ENCODE results near the gene PRRT1B. TPM values are rescaled to one million over a fixed set of nuclear protein-coding genes. Genes with fewer than 3 reads are reported as not detected.

PRRT1B gene
- polyA plus RNA-seq, 2 donors = not detected

DNA sequence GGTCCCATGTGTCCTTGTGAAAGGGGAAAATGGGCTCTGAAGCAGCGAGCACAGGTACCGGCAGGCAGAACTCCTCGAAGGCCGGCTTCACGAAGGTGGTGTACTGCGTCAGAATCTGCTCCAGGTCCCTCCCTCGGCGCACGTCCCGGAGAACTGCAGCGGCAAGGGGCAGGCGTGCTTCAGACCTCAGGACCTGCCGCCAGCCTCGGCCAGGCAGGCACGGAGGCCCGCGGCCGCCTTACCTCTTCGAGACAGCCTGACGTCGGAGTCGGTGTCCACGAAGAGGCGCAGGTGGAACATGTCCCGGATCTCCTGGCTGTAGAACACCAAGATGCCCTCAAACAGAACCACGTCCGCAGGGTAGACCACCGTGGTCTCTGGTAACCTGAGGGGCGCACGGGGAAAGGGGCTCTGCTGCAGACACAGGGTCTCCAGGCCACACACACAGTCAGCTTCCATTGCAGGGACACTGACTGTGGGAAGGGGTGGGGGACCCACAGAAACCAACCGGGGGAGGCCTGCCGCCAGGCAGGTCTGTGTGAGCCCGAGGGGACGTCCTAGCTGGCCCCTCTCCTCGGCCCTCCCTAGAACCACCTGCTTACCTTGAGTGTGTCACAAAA is 16.3 kb upstream of the PRRT1B start:
- 96 to 97% methylated on average over 35 of the region's 35 CpGs for WGBS, 2 donors

DNA sequence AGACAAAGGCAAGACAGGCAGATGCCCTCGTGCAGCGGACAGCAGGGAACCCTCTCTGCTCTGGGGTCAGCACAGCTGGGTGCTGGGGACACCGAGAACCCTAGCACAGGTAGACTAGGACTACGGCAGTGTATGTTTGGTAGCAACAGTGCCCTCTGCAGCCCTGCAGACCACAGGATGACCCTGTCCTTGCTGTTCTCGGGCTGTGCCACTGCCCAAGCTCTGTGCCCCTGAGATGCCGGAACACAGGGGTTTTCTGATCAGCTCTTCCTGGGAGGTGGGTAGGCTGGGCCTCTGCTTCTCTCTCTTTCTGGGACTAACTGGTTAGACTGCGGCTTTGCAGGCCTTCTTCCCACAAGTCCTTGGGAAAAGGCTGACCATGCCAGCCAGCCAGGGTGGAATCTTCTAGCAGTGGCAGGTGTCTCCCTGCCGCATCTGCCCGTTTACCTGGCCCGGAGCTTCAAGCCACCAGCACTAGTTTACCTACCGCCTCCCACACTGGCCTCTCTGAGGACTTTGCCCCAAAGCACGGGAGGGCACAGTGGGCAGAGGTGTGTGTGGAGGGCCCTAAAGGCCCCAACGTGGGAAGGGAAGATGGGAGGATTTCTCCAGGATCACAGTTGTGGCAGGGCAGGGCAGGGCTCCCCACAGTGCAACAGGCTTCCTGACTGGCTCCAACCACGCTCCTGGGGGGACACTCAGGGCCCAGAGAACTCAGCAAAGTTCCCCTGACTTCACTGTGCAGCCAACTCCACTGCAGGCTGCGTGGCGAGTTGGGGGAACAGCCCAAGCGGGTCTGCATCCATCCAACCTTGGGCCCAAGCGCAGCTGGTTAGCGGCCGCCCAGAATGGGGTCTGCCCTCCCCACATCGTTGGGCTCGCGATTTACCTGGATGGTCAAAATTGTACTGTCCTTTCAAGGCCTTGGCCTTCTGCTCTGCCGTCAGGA is 15.5 kb upstream of the PRRT1B start:
- Histone ChIP-seq H3K27ac (ENCODE audit: low read depth in 2 of 2, low read length in 1 of 2) (no peak overlapping the region), H3K4me1 (ENCODE audit: control insufficient read depth in 2 of 2, insufficient read depth in 2 of 2, low read length in 1 of 2) (peaks cover 5 to 9% of the 10 kb centered on the region in 2 donors), H3K4me3 (ENCODE audit: low read depth in 1 of 2, low read length in 2 of 2) (peak overlapping the region; percentile 91 to 98), H3K9me3 (ENCODE audit: control insufficient read depth in 2 of 2, insufficient read depth in 1 of 2, low read depth in 1 of 2, low read length in 1 of 2) (no peaks in the 10 kb centered on the region), H3K36me3 (ENCODE audit: control insufficient read depth in 2 of 2, insufficient read depth in 2 of 2, low read length in 1 of 2) (peaks cover 17 to 24% of the 10 kb centered on the region in 2 donors), H3K27me3 (ENCODE audit: control insufficient read depth in 1 of 2, insufficient read depth in 2 of 2, low read length in 2 of 2) (no peaks in the 10 kb centered on the region)
- 55 to 57% methylated on average over 24 of the region's 24 CpGs for WGBS, 2 donors

More for the DNA sequence above, 16.3 kb upstream of the PRRT1B start:
- Histone ChIP-seq H3K4me3 (ENCODE audit: low read depth in 1 of 2, low read length in 2 of 2) (no peak overlapping the region), H3K27me3 (ENCODE audit: control insufficient read depth in 1 of 2, insufficient read depth in 2 of 2, low read length in 2 of 2) (no peaks in the 10 kb centered on the region), H3K9me3 (ENCODE audit: control insufficient read depth in 2 of 2, insufficient read depth in 1 of 2, low read depth in 1 of 2, low read length in 1 of 2) (no peaks in the 10 kb centered on the region), H3K27ac (ENCODE audit: low read depth in 2 of 2, low read length in 1 of 2) (no peak overlapping the region), H3K36me3 (ENCODE audit: control insufficient read depth in 2 of 2, insufficient read depth in 2 of 2, low read length in 1 of 2) (peaks cover 19 to 31% of the 10 kb centered on the region in 2 donors), H3K4me1 (ENCODE audit: control insufficient read depth in 2 of 2, insufficient read depth in 2 of 2, low read length in 1 of 2) (peaks cover 5 to 9% of the 10 kb centered on the region in 2 donors)

- 2 to 4% methylated on average over 17 to 29 of the region's 29 CpGs for WGBS, 2 donors
- no peaks in the 10 kb centered on the region for H3K9me3 ChIP-seq (ENCODE audit: control insufficient read depth in 2 of 2, insufficient read depth in 1 of 2, low read depth in 1 of 2, low read length in 1 of 2)
- H3K4me3 ChIP-seq (ENCODE audit: low read depth in 1 of 2, low read length in 2 of 2) = peak overlapping the region; percentile 91 to 98
- H3K36me3 ChIP-seq (ENCODE audit: control insufficient read depth in 2 of 2, insufficient read depth in 2 of 2, low read length in 1 of 2) = peaks cover 14 to 20% of the 10 kb centered on the region in 2 donors
- no peaks in the 10 kb centered on the region for H3K27me3 ChIP-seq (ENCODE audit: control insufficient read depth in 1 of 2, insufficient read depth in 2 of 2, low read length in 2 of 2)
- peak overlapping the region; percentile 45 to 79 for H3K27ac ChIP-seq (ENCODE audit: low read depth in 2 of 2, low read length in 1 of 2)
- H3K4me1 ChIP-seq (ENCODE audit: control insufficient read depth in 2 of 2, insufficient read depth in 2 of 2, low read length in 1 of 2) = peaks cover 5 to 9% of the 10 kb centered on the region in 2 donors
These were observed 14.8 kb upstream of the PRRT1B start for GRCh38 chr9:131530546-131530919.

DNA sequence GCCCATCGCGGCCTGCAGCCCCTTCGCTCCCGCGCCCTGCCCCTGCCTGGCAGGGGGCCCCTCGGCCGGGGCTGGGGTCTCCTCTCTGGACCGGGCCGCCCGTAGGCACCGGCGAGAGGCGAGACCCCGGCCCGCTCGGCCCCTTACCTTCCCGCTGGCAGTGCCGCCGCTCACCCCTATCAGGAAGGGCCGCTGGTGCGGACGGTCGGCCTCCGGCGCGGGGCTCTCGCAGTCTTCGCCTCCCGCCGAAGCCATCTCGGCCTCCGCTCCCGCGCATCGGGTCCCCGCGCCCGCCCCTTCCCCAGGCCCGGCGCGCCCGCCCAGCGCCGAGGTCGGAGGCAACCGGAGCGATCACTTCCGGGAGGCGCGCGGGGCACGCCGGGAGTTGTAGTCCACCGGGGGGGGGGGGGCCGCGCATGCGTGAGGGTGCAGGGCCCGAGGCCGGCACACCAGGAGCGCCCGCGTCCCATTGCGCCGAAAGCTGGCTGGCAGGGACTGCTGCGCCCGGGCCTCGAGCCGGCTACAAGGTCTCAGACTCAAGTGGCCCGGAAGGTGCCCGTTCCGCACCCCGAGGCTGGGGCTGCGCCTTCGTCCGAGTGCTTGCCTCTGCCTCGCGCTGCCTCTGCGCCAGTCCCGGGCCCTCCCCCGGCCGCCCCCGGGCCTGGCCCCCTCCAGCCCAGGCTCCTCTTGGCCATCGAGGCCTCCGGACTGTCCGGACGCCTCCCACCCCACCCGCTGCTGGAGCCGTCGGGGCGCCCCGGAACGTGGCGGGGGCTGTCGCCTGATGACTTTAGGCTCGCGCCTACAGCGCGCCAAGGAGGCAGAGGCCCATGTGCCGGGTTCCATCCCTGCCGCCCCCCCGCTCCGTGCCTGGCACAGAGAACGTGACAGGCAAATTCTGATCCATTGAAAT is 14.1 kb upstream of the PRRT1B start, which contains the start of gene UCK1:
UCK1 (minus strand) TSS at position 344 of the 913 bp plus-strand sequence; CDS start at position 255, 89 bp downstream.
- peaks cover 5 to 9% of the 10 kb centered on the region in 2 donors for H3K4me1 ChIP-seq (ENCODE audit: control insufficient read depth in 2 of 2, insufficient read depth in 2 of 2, low read length in 1 of 2)
- WGBS, 2 donors = 7 to 12% methylated on average over 72 to 103 of the region's 103 CpGs
- H3K9me3 ChIP-seq (ENCODE audit: control insufficient read depth in 2 of 2, insufficient read depth in 1 of 2, low read depth in 1 of 2, low read length in 1 of 2) = no peaks in the 10 kb centered on the region
- peak within 1 kb of the TSS; percentile 78 to 79 for H3K27ac ChIP-seq (ENCODE audit: low read depth in 2 of 2, low read length in 1 of 2)
- H3K36me3 ChIP-seq (ENCODE audit: control insufficient read depth in 2 of 2, insufficient read depth in 2 of 2, low read length in 1 of 2) = peaks cover 11 to 15% of the 10 kb centered on the region in 2 donors
- no peaks in the 10 kb centered on the region for H3K27me3 ChIP-seq (ENCODE audit: control insufficient read depth in 1 of 2, insufficient read depth in 2 of 2, low read length in 2 of 2)
- peak within 1 kb of the TSS; percentile 91 to 98 for H3K4me3 ChIP-seq (ENCODE audit: low read depth in 1 of 2, low read length in 2 of 2)

GRCh38 chr9:131534721-131535237 is 10.5 kb upstream of the PRRT1B start:
- Histone ChIP-seq H3K36me3 (ENCODE audit: control insufficient read depth in 2 of 2, insufficient read depth in 2 of 2, low read length in 1 of 2) (no peaks in the 10 kb centered on the region), H3K9me3 (ENCODE audit: control insufficient read depth in 2 of 2, insufficient read depth in 1 of 2, low read depth in 1 of 2, low read length in 1 of 2) (no peaks in the 10 kb centered on the region), H3K4me1 (ENCODE audit: control insufficient read depth in 2 of 2, insufficient read depth in 2 of 2, low read length in 1 of 2) (peaks cover 5 to 7% of the 10 kb centered on the region in 2 donors), H3K27ac (ENCODE audit: low read depth in 2 of 2, low read length in 1 of 2) (no peak overlapping the region), H3K4me3 (ENCODE audit: low read depth in 1 of 2, low read length in 2 of 2) (no peak overlapping the region), H3K27me3 (ENCODE audit: control insufficient read depth in 1 of 2, insufficient read depth in 2 of 2, low read length in 2 of 2) (no peaks in the 10 kb centered on the region)
- 42 to 55% methylated on average over 8 of the region's 8 CpGs for WGBS, 2 donors

DNA sequence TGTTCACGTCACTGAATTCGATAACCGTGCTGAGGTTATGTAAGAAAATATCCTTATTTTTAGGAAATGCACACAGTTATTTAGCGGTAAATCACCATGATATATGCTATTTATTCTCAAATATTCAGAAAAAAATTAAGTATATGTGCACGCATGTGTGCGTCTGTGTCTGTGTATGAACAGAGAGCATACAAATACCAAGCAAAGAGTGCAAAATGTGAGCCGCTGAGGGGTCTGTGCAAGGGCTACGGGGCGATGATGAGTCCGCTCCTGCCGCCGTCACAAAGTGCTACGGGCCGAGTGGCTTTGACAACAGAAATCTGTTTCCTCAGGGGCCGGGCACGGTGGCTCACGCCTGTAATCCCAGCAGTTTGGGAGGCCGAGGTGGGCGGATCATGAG is 7.4 kb upstream of the PRRT1B start:
- 96% methylated on average over 19 of the region's 19 CpGs for WGBS, 2 donors

GRCh38 chr9:131539223-131539923 is 6.0 kb upstream of the PRRT1B start:
- no peaks in the 10 kb centered on the region for H3K27me3 ChIP-seq (ENCODE audit: control insufficient read depth in 1 of 2, insufficient read depth in 2 of 2, low read length in 2 of 2)
- H3K4me1 ChIP-seq (ENCODE audit: control insufficient read depth in 2 of 2, insufficient read depth in 2 of 2, low read length in 1 of 2) = no peaks in the 10 kb centered on the region
- H3K27ac ChIP-seq (ENCODE audit: low read depth in 2 of 2, low read length in 1 of 2) = no peak overlapping the region
- H3K4me3 ChIP-seq (ENCODE audit: low read depth in 1 of 2, low read length in 2 of 2) = no peak overlapping the region
- H3K36me3 ChIP-seq (ENCODE audit: control insufficient read depth in 2 of 2, insufficient read depth in 2 of 2, low read length in 1 of 2) = no peaks in the 10 kb centered on the region
- 85 to 86% methylated on average over 7 of the region's 7 CpGs for WGBS, 2 donors
- H3K9me3 ChIP-seq (ENCODE audit: control insufficient read depth in 2 of 2, insufficient read depth in 1 of 2, low read depth in 1 of 2, low read length in 1 of 2) = peaks cover under 1 to 5% of the 10 kb centered on the region in 2 donors

More for the DNA sequence above, 7.4 kb upstream of the PRRT1B start:
- Histone ChIP-seq H3K4me1 (ENCODE audit: control insufficient read depth in 2 of 2, insufficient read depth in 2 of 2, low read length in 1 of 2) (no peaks in the 10 kb centered on the region), H3K27ac (ENCODE audit: low read depth in 2 of 2, low read length in 1 of 2) (no peak overlapping the region), H3K4me3 (ENCODE audit: low read depth in 1 of 2, low read length in 2 of 2) (no peak overlapping the region), H3K27me3 (ENCODE audit: control insufficient read depth in 1 of 2, insufficient read depth in 2 of 2, low read length in 2 of 2) (no peaks in the 10 kb centered on the region), H3K9me3 (ENCODE audit: control insufficient read depth in 2 of 2, insufficient read depth in 1 of 2, low read depth in 1 of 2, low read length in 1 of 2) (no peaks in the 10 kb centered on the region), H3K36me3 (ENCODE audit: control insufficient read depth in 2 of 2, insufficient read depth in 2 of 2, low read length in 1 of 2) (no peaks in the 10 kb centered on the region)

DNA sequence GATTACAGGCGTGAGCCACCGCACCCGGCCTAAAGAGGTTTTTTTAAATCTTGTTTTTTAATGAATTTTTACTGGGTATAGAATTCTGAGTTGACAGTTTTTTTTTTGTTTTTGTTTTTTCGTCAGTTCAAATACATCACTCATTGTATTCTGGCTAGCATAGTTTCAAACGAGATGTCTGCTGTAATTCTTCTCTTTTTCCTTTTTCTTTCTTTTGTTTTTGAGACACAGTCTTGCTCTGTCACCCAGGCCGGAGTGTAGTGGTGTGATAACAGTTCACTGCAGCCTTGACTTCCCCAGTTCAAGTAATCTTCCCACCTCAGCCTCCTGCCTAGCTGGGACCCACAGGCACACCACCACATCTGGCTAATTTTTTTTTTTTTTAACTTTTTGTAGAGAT is 2.2 kb upstream of the PRRT1B start:
- H3K4me3 ChIP-seq (ENCODE audit: low read depth in 1 of 2, low read length in 2 of 2) = no peak overlapping the region
- H3K9me3 ChIP-seq (ENCODE audit: control insufficient read depth in 2 of 2, insufficient read depth in 1 of 2, low read depth in 1 of 2, low read length in 1 of 2) = peaks cover 2 to 6% of the 10 kb centered on the region in 2 donors
- peaks cover 0 to 16% of the 10 kb centered on the region in 2 donors for H3K27me3 ChIP-seq (ENCODE audit: control insufficient read depth in 1 of 2, insufficient read depth in 2 of 2, low read length in 2 of 2)
- no peaks in the 10 kb centered on the region for H3K36me3 ChIP-seq (ENCODE audit: control insufficient read depth in 2 of 2, insufficient read depth in 2 of 2, low read length in 1 of 2)
- H3K4me1 ChIP-seq (ENCODE audit: control insufficient read depth in 2 of 2, insufficient read depth in 2 of 2, low read length in 1 of 2) = peaks cover 7 to 15% of the 10 kb centered on the region in 2 donors
- H3K27ac ChIP-seq (ENCODE audit: low read depth in 2 of 2, low read length in 1 of 2) = no peak overlapping the region
- 93 to 94% methylated on average over 6 of the region's 6 CpGs for WGBS, 2 donors
